Thyroid gland (tissue), 4 donors: ENCODE data around the gene DOLK. TPM values are rescaled to one million over a fixed set of nuclear protein-coding genes. Genes with fewer than 3 reads are reported as not detected.

Experiments
- DNase-seq, 2 donors: peaks; one replicate each; pipeline ENCODE4 v3.0.0-alpha.2; 2019
- H3K27ac ChIP-seq, 3 donors: fragments of 200-600 bp; sonication (generic); 1 replicate in 2 of 3; 2 replicates in 1 of 3; pipeline ENCODE4 v1.5.1; 2016 to 2019; ENCODE audit warnings: mild to moderate bottlenecking in 1 of 3, moderate library complexity in 1 of 3
- H3K27me3 ChIP-seq: fragments of 200-600 bp; sonication (generic); one replicate; pipeline ENCODE4 v1.5.1; 2019
- H3K36me3 ChIP-seq, 2 donors: fragments of 200-600 bp; sonication (generic); one replicate each; pipeline ENCODE4 v1.5.1; 2016 to 2019
- H3K4me1 ChIP-seq, 2 donors: fragments of 200-600 bp; sonication (generic); one replicate each; pipeline ENCODE4 v1.5.1; 2017 to 2019
- H3K4me3 ChIP-seq, 3 donors: fragments of 200-600 bp; sonication (generic); replicated peaks in 1 of 3; 1 replicate in 2 of 3; 2 replicates in 1 of 3; pipeline ENCODE4 v1.5.1; 2016; ENCODE audit warnings: mild to moderate bottlenecking in 1 of 3
- H3K9me3 ChIP-seq: fragments of 200-600 bp; sonication (generic); one replicate; pipeline ENCODE4 v1.5.1; 2017
- CTCF ChIP-seq, 6 experiments: fragments of 200-600 bp in 3 of 6; fragments of 450-650 bp in 3 of 6; sonication (generic) in 3 of 6; IDR thresholded peaks; one replicate each; pipeline ENCODE4 v1.5.1; 2016 to 2019; ENCODE audit warnings: antibody characterized with exemption in 6 of 6, mild to moderate bottlenecking in 2 of 6, inconsistent platforms in 1 of 6, moderate library complexity in 1 of 6
- POLR2A ChIP-seq, 2 donors: fragments of 450-650 bp; IDR thresholded peaks; one replicate each; pipeline ENCODE4 v1.6.1; 2017; ENCODE audit warnings: antibody characterized with exemption in 2 of 2, mild to moderate bottlenecking in 2 of 2, moderate library complexity in 1 of 2
- WGBS, 2 donors: methylation state at CpG; one replicate each; pipeline ENCODE4 v1.1.5; 2017; 5-methylcytosine and 5-hydroxymethylcytosine counted together
- intact Hi-C: fragments of 100-400 bp; cut with DNase I; formaldehyde crosslinking; loops from one replicate; pipeline ENCODE4 v1.15.1; 2023
- total RNA-seq, 4 donors: library from RNA; depleted of rRNA; stranded (reverse); fragments of >200 nt; gene quantifications; one replicate each; pipeline ENCODE4 v1.2.3, GENCODE V29; 2016

The DOLK gene
- total RNA-seq, 4 donors from 2014 or later, result 21.1 to 25.2 (median 22.2) TPM

GRCh38 chr9:128929560-128929959, 17.8 kb downstream of the DOLK start:
- no peak overlapping the region for H3K4me3 ChIP-seq
- intact Hi-C loops, result loop anchor here (2.0 kb wide), 1 partner anchor 77 kb away; no protein-coding TSS in a partner anchor
- no peak for DNase-seq
- H3K27ac ChIP-seq, result no peak overlapping the region
- TF ChIP-seq CTCF (IDR thresholded peaks at IDR 0.05) (no peak), POLR2A (IDR thresholded peaks at IDR 0.05) (no peak)
- H3K27me3 ChIP-seq, result no peaks in the 10 kb centered on the region
- 90 to 91% methylated on average over 4 of the region's 4 CpGs for WGBS, 2 donors
- H3K36me3 ChIP-seq, result peaks cover 0 to 3% of the 10 kb centered on the region in 2 donors
- H3K9me3 ChIP-seq, result no peaks in the 10 kb centered on the region
- peaks cover 0 to 5% of the 10 kb centered on the region in 2 donors for H3K4me1 ChIP-seq

GRCh38 chr9:128928624-128929023, 18.8 kb downstream of the DOLK start:
- no peak for DNase-seq
- TF ChIP-seq POLR2A (IDR thresholded peaks at IDR 0.05), result no peak
- TF ChIP-seq CTCF (IDR thresholded peaks at IDR 0.05), result no peak
- no peak overlapping the region for H3K4me3 ChIP-seq
- 81 to 88% methylated on average over 2 of the region's 2 CpGs for WGBS, 2 donors
- no peaks in the 10 kb centered on the region for H3K36me3 ChIP-seq
- no peaks in the 10 kb centered on the region for H3K9me3 ChIP-seq
- intact Hi-C loops, result loop anchor here (2.0 kb wide), 1 partner anchor 76 kb away; no protein-coding TSS in a partner anchor
- no peak overlapping the region for H3K27ac ChIP-seq
- peaks cover 0 to 5% of the 10 kb centered on the region in 2 donors for H3K4me1 ChIP-seq
- no peaks in the 10 kb centered on the region for H3K27me3 ChIP-seq

- WGBS, 2 donors, result 20 to 21% methylated on average over 10 of the region's 10 CpGs
- no peaks in the 10 kb centered on the region for H3K9me3 ChIP-seq
- peak; percentile 82 to 94 (median 91) for TF ChIP-seq CTCF (IDR thresholded peaks at IDR 0.05)
- TF ChIP-seq POLR2A (IDR thresholded peaks at IDR 0.05), result no peak
- H3K27me3 ChIP-seq, result no peaks in the 10 kb centered on the region
- H3K4me1 ChIP-seq, result peaks cover 5 to 13% of the 10 kb centered on the region in 2 donors
- H3K36me3 ChIP-seq, result no peaks in the 10 kb centered on the region
- peak; percentile 65 for DNase-seq
- H3K27ac ChIP-seq, result peak overlapping the region in 2 of 3 donors; percentile 20 to 62
- intact Hi-C loops, result loop anchor here (2.0 kb wide), 1 partner anchor 75 kb away; no protein-coding TSS in a partner anchor
- H3K4me3 ChIP-seq, result no peak overlapping the region
Measured at GRCh38 chr9:128927731-128928411, 19.5 kb downstream of the DOLK start.

GRCh38 chr9:128923493-128923883, 23.9 kb downstream of the DOLK start:
- intact Hi-C loops, result loop anchor here (5.0 kb wide), 1 partner anchor 41 kb away; the partner anchor contains the start of genes KYAT1 and LRRC8A
- no peaks in the 10 kb centered on the region for H3K36me3 ChIP-seq
- H3K27ac ChIP-seq, result peak overlapping the region in 2 of 3 donors; percentile 80 to 92
- DNase-seq, result no peak
- peaks cover 44 to 52% of the 10 kb centered on the region in 2 donors for H3K4me1 ChIP-seq
- H3K27me3 ChIP-seq, result no peaks in the 10 kb centered on the region
- 93 to 96% methylated on average over 6 of the region's 6 CpGs for WGBS, 2 donors
- no peaks in the 10 kb centered on the region for H3K9me3 ChIP-seq
- no peak overlapping the region for H3K4me3 ChIP-seq
- TF ChIP-seq CTCF (IDR thresholded peaks at IDR 0.05) (no peak), POLR2A (IDR thresholded peaks at IDR 0.05) (no peak)
